GM12892 (cell line): ENCODE measurements around the gene PARVB.
"Not testable (repeated sequence)": the region's sequence is repeated elsewhere in the genome, so short reads cannot be mapped to it uniquely, and the experiment has no call there.

ENCODE experiments used
- DNase-seq: peaks from one replicate; pipeline ENCODE4 v3.0.0; 2011; ENCODE audit not compliant: insufficient read length
- FAIRE-seq: peaks from 2 replicates; lab custom pipeline; 2011; peaks lifted over from hg19 to GRCh38; lab: Jason Lieb, UNC
- POLR2A ChIP-seq: IDR thresholded peaks from 2 replicates; pipeline ENCODE4 v1.6.1; 2011; ENCODE audit warnings: low read depth, low read length, control low read depth
- POLR2AphosphoS5 ChIP-seq: IDR thresholded peaks from 2 replicates; pipeline ENCODE4 v1.6.1; 2011; ENCODE audit warnings: low read depth, low read length, control low read depth
- TAF1 ChIP-seq: IDR thresholded peaks from 2 replicates; pipeline ENCODE4 v1.6.1; 2011; ENCODE audit warnings: low read depth, mild to moderate bottlenecking, control low read depth, low read length, borderline replicate concordance

PARVB gene

DNA sequence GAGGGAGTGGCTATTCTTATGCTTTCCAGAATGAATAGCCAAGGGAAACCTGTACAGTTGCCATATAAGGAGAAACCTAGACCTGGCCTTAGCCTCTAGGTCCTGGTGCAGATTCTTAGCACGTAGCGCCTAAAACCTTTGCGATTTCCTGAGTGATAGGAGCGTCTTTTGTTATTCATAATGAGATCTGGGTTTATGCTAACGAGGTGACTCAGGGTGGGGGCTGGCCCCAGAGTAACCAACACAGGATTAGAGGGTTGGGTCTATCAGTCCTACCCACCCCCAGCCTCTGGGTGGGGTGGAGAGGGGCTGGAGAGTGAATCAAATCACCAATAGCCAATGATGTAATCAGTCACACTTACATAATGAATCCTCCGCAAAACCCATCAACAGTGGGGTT lies 83.2 kb downstream of the PARVB start:
- TF ChIP-seq POLR2A = no peak
- TF ChIP-seq POLR2AphosphoS5 = no peak
- TF ChIP-seq TAF1 = no peak
- FAIRE-seq = no peak
- no peak for DNase-seq

DNA sequence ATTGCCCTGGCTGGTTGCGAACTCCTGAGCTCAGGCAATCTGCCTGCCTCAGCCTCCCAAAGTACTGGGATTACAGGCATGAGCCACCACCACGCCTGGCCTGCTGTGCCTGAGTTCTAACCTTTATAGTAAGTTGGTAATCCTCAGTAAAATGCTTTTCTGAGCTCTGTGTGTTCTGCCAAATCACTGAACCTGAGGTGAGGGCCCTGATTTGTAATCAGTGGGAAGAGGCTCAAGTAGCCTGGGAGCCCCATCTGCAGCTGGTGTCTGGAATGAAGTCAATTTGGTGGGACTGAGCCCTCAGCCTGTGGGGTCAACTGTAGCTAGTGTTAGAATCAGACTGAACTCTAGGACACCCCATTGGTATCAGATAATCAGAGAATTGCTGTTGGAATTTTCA lies 84.0 kb downstream of the PARVB start:
- no peak for FAIRE-seq
- TF ChIP-seq POLR2AphosphoS5 (no peak), TAF1 (no peak), POLR2A (no peak)
- DNase-seq = no peak

DNA sequence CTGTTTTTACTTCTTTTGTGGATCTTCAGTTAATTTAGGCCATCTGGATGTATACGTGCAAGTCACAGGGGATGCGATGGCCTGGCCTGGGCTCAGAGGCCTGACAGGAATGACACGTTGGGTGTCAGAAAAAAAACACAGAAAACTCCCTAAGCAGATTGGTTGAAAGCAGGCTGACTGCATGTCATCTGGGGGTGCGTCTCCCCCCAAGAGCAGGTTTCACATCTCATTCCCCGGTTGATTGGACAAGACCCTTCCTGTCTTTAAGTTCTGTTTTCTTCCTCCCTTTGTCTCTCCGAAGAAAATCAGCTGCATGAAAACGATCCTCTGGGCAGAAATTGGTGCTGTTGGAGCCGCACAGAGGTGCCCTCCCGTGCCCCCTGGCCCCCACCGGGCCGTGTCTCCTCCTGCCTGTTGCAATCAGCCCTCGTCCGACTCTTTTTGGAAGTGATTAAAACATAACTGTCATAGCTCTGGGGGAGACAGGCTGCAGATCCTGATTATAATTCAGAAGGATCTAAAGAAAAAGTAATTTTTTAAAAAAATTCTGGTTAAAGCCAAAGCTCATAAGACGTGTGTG lies 84.8 kb downstream of the PARVB start:
- no peak for FAIRE-seq
- TF ChIP-seq POLR2AphosphoS5 (no peak), POLR2A (no peak), TAF1 (no peak)
- no peak for DNase-seq

DNA sequence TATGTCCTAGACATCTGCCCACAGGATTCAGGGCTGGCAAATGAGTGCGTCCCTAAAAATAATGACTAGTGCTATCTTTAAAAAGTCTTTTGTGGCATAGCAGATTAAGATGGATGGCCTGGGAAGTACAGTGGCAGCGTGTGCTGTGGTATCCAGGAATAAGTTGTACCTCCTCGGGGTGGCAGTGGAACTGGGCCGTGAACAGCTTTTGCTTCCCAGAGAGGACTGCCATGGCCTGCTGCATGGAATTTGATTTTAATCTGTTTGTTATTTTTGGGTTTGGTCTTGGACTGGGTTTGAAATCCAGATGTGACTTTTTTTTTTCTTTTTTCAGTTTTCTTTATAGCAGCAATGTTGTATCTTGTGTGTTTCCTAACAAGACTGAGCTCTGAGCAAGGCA lies 85.3 kb downstream of the PARVB start:
- no peak for TF ChIP-seq TAF1
- no peak for TF ChIP-seq POLR2AphosphoS5
- TF ChIP-seq POLR2A = no peak
- DNase-seq (no peak), FAIRE-seq (no peak)

DNA sequence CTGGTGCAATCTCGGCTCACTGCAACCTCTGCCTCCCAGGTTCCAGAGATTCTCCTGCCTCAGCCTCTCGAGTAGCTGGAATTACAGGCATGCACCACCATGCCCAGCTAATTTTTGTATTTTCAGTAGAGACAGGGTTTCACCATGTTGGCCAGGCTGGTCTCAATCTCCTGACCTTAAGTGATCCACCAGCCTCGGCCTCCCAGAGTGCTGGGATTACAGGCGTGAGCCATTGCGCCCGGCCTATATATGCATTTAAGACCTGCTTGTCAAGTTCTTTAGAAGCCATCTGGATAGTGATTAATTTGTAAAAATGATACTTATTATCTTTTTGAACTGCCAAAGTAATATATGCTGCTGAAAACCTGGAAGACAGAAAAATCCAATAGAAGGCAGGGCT lies 86.6 kb downstream of the PARVB start:
- not testable (repeated sequence) for DNase-seq, FAIRE-seq

DNA sequence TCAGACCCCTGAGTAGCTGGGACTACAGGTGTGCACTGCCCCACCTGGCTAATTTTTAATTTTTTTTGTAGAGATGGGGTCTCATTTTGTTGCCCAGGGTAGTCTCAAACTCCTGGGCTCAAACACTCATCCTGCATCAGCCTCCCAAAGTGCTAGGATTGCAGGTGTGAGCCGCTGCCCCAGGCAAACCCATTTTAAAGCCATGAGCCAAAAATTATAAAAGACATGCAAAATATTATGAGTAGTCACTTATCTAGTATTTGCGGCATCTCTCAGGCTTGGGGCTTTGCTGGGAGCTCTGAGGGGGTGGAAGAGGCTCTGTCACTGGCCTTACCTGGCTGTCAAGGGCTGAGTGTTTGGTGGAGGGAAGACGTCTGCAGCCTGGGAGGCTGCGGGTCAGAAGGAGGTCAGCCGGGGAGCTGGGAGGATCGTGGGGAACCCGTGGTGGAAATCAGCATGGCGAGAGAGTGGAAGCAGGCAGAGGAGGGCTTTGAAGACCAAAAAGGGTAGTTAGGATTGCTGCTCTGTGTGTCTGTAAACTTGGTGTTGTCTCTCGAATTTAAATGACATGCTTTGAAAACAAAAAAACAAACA lies 87.6 kb downstream of the PARVB start:
- TF ChIP-seq POLR2AphosphoS5 (no peak), POLR2A (no peak), TAF1 (no peak)
- no peak for DNase-seq
- no peak for FAIRE-seq

DNA sequence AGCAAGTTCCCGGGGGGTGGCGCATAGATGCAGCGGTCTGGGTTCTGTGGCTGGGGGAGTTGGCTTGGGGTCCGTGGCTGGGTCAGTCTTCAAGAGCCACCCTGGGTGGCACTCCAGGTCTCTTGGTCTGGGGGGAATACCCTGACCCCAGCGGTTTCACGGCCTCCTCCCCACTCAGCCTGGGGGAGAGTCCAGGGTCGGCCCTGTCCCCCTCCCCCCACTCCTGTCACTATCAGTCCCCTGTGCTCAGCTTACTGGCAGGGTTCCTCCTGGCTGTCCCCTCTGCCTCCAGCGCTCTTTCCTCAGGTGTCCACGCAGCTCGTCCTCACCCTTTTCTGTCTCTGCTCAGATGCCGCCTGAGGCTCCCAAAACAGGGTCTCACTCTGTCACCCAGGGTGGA lies 88.1 kb downstream of the PARVB start:
- DNase-seq (no peak), FAIRE-seq (no peak)
- TF ChIP-seq POLR2AphosphoS5 = no peak
- TF ChIP-seq POLR2A = no peak
- no peak for TF ChIP-seq TAF1

DNA sequence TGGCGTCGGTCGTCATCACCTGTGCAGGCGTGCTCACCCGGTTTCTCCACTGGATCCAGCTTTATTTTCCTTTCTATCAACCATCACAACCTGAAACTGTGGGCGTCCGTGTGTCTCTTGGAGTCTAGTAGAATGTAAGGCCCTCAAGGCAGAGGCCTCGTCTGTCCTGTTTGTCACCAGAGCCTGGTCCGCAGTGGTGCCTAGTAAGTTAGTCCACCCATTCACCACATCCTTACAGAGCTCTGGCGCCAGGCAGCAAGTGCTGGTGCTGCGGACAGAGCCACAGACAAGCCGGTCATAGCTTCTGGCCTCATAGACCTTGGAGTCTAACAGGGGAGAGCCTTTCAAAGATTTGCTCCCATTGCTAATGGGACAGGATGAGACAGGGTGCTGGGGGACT lies 92.2 kb downstream of the PARVB start:
- DNase-seq = no peak
- TF ChIP-seq POLR2A = no peak
- TF ChIP-seq TAF1 = no peak
- TF ChIP-seq POLR2AphosphoS5 = no peak
- FAIRE-seq = no peak

DNA sequence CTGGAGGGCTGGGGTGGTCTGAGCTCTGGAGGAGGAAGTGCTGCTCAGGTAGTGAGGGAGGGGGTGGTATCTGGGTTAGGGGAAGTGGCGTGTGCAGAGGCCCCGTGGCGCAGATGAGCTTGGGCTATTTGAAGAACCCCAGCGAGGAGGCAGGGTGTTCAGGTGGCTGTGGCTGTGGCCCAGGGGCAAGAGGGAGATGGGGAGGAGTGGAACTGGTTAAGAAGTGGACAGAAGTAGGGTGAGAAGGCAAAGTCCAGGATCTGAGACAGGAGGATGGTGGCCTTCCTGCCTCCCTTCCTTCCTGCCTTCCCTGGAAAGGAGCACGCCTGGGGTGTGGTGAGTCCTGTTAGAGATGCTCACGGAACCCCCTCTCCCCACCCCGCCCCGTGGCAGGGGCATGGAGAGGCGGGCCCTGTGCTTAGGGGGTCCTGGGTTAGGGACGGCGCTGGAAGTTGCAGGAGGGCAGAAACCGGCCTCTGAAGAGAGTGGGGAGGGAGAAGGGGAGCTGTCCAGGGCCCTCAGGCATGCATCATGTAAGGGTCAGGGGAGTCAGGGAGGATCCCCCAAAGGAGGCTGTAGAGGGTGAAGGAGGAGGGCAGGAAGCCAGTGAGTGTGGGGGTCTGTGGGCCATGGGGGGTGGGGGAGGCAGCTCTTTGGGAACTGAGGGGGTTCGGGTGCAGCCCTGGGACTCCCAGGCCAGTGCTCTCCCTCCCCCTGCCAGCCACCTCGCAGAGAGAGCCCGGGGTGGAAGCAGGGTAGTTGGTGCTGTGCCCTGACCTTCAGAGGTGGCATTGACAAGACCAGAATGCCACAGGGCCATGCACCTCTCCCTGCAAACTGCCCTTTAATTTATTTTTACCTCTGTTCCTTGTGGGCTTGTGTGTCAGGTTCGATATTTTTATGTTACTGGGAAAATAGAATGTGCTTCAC lies 92.9 kb downstream of the PARVB start:
- DNase-seq (no peak), FAIRE-seq (no peak)
- TF ChIP-seq POLR2A = no peak
- no peak for TF ChIP-seq TAF1

DNA sequence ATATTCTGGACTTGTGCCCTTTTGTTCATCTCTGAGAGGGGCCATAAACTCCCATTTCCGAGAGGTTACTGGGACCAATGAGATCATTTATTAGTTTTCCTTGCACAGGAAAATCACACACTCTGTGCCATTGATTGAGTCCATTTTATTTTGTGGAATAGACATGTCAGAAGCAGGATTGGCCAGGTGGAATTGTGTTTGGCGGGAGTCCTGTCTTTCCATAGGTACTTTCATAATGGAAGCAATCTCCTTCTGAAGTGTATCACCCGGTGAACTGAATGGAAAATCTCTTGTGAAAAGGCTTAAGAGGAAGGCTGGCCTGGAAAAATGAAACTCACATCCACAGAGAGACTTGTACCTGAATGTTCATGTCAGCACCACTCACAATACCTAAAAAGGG lies 93.6 kb downstream of the PARVB start:
- TF ChIP-seq POLR2AphosphoS5 (no peak), TAF1 (no peak), POLR2A (no peak)
- DNase-seq (no peak), FAIRE-seq (no peak)

DNA sequence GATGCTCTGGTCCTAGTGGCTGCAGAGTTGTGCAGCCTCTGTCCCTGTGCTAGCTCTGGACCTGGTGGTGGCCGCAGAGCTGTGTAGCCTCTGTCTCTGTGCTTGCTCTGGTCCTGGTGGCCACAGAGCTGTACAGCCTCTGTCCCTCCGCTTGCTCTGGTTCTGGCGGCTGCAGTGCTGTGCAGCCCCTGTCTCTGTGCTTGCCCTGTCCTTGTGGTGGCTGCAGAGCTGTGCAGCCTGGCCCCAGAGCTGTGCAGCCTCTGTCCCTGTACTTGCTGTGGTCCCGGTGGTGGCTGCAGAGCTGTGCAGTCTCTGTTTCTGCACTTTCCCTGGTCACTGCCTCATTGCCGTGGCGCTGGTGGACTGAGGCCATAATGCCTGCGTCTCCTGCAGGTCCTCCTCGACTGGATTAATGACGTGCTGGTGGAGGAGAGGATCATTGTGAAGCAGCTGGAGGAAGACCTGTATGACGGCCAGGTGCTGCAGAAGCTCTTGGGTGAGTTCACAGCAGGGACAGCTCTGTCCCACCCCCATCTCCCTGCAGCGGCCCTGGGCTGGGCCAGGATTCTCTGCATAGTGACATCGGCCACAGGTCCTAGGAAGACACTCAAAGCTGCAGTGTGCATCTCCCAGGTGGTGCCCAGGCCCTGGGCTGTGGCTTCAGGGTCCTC lies 94.7 kb downstream of the PARVB start:
- no peak for TF ChIP-seq POLR2AphosphoS5
- no peak for TF ChIP-seq TAF1
- TF ChIP-seq POLR2A = no peak
- FAIRE-seq (no peak), DNase-seq (no peak)
